HG02870 (cell line): Measurements from ENCODE around the gene SEC16B.

Source experiments
- ATAC-seq: cut with Tn5 transposase; IDR thresholded peaks from one replicate; pipeline ENCODE4 v1.9.1; 2021; ENCODE audit warnings: mild to moderate bottlenecking, moderate library complexity; ENCODE audit not compliant: unreplicated experiment

SEC16B gene

DNA sequence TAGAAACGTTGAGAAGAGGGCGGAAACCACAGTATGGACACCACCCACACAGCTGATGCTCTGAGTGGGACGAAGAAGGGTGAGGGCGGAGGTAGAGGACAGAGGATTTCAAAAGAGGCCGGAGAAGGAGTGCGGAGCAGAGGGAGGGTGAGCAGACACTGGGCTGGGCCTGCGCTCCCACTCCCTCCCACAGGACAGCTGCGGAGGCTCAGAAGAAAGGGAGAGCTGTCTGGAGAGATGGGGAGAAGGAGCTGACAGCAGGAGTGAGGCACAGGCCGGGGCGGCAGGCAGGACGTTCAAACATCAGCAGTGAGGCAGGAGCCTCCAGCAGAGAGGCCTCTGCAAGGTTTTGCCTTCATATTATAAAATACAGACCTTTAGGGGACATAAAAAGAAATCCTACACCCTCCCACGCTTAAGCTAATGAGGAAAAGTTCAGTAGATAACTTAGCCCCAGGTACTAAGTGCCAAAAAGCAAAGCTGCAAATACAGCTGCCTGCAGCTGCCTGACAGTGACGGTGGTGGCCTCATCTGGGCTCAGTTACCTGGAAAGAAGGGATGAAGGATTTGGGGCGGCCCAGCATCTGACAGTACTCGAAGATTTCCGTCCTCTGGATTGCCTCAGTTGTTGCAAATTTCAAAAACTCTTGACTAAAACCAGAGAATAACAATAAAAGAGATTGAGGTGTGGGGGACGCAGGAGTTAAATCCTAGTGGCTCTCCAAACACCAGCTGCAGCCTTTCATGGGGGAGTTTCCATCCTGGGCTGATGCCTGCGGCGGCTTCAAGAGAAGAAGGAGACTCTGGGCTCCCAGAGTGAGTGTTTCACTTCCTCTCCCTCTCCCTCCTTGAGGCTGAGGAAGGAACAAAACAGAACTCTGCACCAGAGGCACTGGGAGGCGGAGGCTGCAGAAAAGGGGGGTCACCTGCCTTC is 25.6 kb downstream of the SEC16B start:
- no peak for ATAC-seq

- no peak for ATAC-seq
Observed at GRCh38 chr1:177941976-177942375, 27.9 kb downstream of the SEC16B start.

DNA sequence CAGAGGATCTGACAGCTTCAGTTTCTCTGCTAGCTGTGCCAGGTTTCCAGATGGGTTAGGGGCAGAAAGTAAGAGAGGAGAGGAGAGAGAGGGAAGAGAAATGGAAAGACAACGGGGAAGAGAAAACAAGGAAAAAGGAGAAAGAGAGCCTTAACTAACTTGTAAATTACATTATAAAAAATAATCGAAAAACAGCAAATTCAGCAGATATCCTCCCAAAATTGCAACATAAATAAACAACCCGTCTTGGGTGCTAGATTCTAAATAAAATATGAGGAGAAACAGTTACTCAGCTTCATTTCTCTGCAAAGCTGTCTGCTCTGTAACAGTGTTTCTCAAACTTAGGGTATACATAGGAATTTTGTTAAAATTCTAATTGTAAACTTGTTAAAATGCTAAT is 29.2 kb downstream of the SEC16B start:
- ATAC-seq, result no peak

DNA sequence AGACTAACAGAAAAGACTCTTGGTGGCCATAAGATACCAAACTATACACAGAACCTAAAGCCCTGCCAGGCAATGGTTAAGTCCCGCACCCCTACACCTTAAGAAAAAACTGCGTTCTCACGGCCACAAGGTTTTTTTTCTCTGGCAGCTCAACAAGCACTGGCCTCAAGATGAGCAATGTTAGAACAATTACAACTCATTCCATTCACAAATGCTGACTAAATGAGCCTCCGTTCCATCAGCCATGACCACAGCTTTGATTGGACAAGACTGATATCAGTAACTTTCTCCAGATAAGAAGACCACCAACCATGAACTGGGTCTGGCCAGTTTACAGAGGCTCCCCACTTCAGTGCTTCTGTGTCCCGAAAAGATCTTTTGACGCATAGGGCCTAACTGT is 31.9 kb downstream of the SEC16B start:
- ATAC-seq, result no peak

- ATAC-seq, result no peak
Observed at GRCh38 chr1:177937174-177937770, 32.6 kb downstream of the SEC16B start.

DNA sequence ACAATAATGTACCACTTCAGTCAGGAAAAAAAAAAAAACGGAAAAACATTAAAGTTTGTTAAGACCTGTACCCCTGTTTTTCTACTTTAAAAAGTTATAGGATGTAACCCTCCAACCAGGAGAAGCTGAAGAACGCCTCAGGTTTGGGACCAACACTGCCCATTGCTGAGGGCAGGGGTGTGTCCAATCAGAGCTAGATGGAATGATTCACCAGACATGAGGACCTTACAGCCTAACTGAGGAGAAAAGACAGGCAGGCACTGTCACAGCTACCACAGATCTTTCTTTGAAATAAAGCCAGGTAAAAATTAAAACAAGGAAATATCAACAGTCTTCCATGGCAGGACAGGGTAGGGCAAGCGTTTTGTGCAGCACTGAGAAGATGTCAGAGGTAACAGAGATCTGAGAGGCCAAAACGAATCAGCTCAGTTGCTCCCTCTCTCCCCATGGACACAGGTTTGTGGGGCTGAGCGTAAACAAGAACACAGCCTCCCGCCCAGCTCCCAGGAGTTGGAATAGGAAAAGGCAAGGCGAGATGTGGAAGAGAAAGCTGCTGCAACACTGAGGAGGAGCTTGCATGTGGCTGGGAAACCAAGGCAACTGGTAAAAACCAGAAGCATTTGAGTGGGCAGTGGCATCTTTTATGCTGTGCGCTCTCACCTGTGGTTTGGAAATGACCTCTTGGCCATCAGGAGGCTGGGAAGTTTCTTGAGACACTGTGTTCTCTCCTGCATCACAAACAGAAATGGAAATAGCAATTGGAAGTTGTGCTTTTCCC is 34.0 kb downstream of the SEC16B start:
- ATAC-seq, result no peak

DNA sequence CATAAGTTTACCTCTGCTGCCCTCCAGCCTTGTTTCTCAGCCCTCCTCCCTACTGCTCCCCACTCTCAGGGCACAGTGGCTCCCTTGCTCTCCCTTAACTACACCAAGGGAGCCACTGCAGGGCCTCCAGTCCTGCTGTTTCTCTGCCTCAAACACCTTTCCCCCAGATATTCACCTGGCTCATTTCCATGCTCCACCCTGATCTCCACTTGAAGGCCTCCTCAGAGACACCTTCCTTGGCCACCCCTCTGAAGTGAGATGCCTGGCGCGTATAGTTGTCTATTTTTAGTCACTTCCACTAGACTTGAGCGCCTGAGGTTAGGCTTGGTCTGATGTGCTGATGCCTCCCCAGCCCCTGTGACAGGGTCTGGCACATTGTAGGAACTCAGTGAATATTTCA is 34.9 kb downstream of the SEC16B start:
- ATAC-seq, result no peak

GRCh38 chr1:177934461-177934860 is 35.4 kb downstream of the SEC16B start:
- ATAC-seq, result no peak

DNA sequence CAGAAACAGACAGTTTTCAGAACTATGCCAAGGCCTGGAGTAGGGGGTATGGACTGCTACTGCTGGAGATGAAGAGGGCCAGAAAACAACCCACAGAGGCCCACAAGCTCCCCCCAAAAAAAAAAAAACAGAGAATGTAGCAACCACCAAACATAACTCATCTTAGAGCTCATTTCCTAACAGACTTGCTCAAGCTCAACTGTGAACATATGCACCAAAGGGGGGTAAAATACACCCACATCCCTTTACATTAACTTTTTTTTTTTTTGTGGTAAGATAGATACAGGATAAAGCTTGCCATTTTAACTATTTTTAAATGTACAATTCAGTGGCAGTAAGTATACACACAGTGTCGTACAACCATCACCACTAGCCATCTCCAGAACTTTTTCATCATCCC is 36.0 kb downstream of the SEC16B start:
- ATAC-seq, result no peak

- no peak for ATAC-seq
Observed at GRCh38 chr1:177932123-177932522, 37.7 kb downstream of the SEC16B start.

- ATAC-seq, result no peak
Observed at GRCh38 chr1:177928952-177929351, 40.9 kb downstream of the SEC16B start.

DNA sequence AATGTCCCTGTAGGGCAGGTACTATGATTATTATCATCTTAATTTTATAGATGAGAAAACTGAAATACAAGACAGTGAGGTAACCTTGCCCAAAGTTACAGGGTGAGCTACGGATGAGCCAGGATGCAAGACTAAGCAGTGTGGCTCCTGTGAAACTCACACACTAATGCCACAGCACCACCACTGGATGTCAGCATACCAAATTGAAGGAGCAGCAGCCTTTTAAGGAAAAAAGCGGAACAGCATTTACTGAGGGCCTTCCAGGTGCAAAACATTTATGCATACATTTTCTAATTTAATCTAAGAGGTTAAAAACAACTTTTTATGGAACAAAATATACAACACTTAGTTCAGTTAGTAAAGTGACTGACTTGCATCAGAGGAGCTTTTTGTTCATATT is 41.7 kb downstream of the SEC16B start:
- ATAC-seq, result no peak

DNA sequence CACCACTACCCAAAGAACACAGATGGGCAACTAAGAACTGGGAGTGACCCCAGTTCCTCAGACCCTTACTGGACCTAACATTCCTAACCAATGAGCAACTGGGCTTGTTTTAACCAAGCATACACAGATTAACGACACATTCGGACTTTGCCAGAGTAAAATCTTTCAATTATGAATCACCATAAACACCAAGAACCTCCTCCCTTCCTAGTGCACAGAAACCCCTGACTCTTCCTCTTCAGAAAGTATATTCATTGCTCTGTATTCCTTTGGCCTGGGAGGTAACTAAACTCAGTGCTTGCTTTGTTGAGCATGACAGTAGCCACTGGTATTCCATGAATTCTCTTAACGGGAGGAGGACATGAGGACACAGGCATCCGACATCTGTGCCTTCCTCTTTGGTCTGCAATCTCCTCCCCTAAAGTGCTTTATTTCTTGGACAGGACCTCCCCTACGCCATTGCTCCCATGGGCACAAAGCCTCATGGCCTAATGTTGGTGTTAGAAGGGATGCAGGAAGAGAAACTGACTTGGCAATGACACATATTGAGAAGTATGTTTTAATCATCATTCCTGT is 42.7 kb downstream of the SEC16B start:
- no peak for ATAC-seq

GRCh38 chr1:177926201-177926600 is 43.7 kb downstream of the SEC16B start:
- no peak for ATAC-seq

GRCh38 chr1:177925006-177925405 is 44.9 kb downstream of the SEC16B start:
- no peak for ATAC-seq

GRCh38 chr1:177923441-177923840 is 46.4 kb downstream of the SEC16B start:
- no peak for ATAC-seq

DNA sequence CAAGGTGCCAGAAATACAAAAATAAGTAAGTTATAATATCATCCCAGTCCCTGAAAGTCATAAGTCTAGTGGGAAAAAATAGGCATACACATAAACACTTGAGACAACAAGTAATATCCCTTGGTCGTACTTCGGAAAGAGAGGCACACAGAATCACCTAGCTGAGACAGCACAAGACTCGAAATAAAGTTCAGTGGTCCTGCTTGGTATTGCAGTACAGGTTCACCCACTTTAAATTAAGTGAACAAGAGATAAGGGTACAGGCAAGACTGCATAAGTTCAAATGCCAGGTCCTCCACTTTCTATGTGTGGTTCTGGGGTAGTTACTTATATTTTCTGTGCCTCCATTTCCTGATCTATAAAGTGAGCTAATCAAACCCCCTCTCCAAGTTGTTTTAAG is 47.6 kb downstream of the SEC16B start:
- ATAC-seq, result no peak

DNA sequence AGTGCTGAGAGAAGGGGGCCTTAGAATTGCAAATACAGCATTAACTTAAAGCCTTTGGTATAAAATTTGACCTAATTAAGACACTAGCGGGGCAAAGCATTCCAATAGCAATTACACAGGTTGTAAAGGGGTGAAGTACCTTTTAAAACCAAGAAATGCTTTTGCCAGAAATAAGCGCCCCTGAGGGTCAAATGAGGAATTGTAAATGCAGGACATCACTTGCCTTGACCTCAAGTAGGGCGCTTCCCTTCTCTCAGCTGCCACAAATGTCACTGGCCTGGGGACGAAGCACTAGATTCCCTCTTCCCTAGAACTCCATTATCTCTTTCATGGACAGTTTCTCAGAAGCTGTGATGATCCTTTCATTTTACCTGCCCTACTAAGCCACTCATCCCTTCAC is 48.3 kb downstream of the SEC16B start:
- ATAC-seq, result no peak

- no peak for ATAC-seq
Observed at GRCh38 chr1:177920091-177920490, 49.8 kb downstream of the SEC16B start.

GRCh38 chr1:177915641-177916040 is 54.2 kb downstream of the SEC16B start:
- ATAC-seq, result no peak

GRCh38 chr1:177914603-177915002 is 55.3 kb downstream of the SEC16B start:
- no peak for ATAC-seq
